ENCODE data around the gene ZFPL1.
"Not testable (repeated sequence)": the region's sequence is repeated elsewhere in the genome, so short reads cannot be mapped to it uniquely, and the experiment has no call there.

The ZFPL1 gene

DNA sequence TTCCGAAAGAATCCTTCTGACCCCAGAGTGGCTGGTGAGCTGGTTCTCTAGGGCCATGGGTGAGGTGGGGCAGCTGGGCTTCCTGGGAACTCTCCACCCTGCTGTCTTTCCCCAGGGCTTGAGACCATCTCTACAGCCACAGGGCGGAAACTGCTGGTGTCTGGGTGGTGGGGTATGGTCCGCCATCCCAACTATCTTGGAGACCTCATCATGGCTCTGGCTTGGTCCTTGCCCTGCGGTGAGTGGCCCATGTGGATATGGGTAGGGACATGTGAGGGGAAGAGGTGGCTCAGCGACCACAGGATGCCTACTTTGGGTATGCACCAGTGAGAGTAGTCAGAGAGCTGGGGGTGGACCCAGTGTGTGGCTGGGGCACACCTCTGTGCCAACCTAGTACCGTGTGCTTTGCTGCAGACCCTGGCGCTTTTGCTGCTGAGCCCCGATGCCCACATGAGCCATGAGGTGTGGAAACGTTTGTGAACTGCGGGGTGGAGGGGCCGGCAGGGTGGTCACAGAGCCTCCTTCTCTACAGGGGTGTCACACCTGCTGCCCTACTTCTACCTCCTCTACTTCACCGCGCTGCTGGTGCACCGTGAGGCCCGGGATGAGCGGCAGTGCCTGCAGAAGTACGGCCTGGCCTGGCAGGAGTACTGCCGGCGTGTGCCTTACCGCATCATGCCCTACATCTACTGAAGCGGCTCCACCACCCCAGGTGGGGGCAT is 31.5 kb downstream of the ZFPL1 start:
- no peak for DNase-seq

DNA sequence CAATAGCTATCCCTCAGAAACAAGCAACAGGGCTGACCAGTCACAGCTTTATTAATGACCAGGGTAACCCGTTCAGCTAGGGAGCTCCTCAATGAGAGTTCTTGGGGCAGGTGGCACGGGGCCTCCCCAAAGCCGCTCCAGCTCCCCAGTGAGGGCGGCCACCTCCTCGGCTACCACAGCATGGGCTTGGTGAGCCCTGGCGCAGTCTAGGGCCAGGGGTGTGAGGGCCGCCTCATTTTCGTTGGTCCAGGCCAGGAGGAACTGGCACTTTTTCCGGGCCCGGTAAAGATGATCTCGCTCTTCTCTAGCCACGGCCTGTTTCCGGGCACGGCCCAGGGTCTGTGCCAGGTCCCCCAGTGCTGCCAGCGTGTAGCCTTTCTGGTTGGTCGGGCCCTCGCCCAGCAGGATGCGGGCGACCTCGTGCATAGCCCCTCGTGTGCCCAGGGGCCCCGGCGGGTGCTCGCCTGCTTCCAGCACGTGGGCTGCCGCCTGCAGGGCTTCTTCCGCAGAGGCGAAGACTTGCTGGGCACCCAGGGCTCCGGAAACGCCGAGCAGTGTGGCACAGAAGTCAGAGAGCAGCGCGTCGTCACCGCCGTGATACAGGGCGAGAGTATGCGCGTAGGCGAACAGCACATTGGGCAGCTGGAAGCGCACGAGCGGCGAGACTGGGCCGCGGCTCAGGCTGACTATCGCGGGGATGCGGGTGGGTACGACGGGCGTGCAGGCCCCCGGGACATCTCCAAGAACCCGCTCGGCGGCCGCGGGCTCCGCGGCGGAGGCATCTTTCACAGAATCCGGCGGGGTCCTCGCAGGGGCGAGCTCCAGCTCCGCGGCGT is 32.6 kb downstream of the ZFPL1 start:
- DNase-seq = no peak

DNA sequence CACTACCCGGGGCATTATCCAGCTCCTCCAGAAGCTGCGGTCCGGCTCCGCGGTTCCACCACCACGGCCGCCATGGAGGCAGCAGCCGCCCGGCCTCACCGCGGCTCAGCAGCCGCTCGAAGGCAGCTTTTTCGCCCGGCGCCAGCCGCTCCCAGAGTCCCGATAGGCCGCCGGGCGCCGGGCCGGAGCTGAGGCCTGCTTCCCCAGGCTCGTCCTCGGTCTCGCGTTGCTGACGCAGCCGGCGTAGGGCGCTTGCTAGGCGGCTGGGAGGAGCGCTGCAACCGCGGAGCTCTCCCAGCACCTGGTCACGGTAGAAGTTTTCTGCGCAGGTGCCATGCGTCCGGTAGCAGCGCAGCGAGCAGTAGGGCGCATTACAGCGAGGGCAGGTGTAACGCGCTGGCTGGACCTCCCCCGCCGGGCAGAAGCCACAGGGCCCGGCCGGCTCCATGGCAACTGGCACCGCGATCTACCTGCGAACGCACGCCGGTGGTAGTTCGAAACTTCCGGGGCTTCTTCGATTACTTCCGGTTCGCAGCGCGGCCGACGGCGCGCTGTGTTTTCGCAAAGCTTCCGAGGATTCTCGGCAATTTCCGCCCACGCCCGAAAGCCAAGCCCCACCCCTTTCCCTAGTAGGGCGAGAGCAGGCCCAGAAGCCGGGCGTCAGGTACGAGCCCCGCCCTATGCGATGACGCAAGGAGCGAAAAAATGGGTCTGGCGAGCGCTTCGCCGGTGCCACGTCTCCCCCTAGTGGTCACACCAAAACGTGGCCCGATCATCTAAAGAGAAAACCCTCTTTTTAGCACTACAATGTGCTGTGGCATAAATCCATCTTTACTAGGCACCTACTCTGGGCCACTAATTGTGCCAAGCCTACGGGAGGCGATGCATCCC is 33.4 kb downstream of the ZFPL1 start, which contains the start of gene ZNHIT2:
Gene ZNHIT2, minus strand, starts transcription at position 496 of the 891 bp plus-strand sequence. Its CDS starts 48 bp downstream, at position 448.
- peak; percentile 99 for DNase-seq

DNA sequence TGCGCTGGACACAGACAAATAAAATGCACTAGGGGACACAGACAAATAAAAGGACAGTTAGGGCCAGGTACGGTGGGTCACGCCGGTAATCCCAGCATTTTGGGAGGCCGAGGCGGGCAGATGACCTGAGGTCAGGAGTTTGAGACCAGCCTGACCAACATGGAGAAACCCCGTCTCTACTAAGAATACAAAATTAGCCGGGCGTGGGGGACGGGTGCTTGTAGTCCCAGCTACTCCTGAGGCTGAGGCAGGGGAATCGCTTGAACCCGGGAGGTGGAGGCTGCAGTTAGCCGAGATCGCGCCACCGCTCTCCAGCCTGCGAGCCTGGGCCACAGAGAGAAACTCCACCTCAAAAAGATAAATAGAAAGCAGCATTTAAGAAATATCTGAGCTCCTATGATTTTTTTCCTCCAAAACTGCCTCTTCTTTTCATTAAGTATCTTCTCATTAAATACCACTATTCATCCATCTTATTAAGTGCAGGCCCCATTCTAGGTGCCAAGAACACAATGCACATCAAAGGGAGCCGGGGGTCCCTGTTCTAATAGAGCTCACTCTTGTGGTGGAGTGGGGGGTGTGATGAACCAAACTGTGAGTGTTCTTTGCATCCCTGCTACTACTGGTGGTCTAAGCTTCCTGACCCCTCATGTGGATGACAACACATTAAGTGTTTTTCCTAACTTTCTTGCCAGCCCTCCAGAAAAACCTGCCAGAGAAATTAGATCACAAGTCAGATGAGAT is 34.2 kb downstream of the ZFPL1 start:
- DNase-seq = no peak

DNA sequence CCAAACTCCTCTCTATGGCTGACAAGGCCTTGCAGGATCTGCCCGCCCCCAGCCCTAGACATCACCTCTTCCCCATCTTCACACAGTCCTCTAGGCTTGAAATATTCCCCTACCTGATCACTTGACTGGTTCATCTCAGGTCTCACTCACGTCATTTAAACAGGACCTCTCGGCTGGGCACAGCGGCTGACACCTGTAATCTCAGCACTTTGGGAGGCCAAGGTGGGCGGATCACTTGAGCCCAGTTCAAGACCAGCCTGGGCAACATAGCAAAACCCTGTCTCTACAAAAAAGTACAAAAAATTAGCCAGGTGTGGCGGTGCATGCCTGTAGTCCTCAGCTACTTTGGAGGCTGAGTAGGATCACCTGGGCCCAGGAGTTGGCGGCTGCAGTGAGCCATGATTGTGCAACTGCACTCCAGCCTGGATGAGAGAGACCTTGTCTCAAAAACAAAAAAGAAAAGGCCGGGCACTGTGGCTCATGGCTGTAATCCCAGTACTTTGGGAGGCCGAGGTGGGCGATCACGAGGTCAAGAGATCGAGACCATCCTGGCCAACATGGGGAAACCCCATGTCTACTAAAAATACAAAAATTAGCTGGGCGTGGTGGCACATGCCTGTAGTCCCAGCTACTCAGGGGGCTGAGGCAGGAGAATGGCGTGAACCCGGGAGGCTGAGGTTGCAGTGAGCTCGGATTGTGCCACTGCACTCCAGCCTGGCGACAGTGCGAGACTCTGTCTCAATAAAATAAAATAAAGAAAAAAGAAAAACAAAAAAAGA is 35.1 kb downstream of the ZFPL1 start:
- DNase-seq = not testable (repeated sequence)

DNA sequence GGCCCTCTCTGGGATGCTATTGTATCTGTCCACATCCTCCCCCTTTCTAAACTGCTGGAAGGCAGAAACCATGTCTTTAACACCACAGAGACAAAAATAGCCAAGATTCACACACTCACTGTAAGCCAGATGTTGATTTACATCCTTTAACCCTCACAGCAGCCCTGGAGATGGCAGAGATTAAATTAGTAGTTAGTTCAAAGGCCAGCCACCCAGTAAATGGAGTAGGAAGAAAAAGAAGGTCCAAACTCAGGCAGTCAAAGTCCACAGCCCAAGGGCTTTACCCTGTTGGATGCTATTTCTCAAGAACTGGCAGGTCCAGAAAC is 35.6 kb downstream of the ZFPL1 start:
- no peak for DNase-seq

DNA sequence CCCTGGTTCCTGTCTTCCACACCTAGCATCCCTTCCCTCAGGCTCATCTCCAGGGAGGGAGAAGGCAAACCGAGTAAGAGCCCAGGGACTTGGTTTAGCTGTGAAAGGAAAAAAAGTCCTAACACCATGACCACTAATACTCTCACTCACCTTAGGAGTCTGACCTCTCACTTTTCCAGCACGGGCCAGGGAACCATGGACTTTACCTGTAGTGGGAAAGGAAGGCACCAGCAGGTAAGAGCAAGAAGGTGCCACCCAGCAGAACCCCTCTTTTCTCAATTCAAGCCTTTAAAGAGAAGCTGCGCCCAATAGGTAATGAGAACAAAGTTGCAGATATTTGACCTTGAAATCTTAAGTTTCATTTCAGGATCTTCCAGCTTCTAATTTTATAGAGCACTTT is 36.8 kb downstream of the ZFPL1 start:
- no peak for DNase-seq

DNA sequence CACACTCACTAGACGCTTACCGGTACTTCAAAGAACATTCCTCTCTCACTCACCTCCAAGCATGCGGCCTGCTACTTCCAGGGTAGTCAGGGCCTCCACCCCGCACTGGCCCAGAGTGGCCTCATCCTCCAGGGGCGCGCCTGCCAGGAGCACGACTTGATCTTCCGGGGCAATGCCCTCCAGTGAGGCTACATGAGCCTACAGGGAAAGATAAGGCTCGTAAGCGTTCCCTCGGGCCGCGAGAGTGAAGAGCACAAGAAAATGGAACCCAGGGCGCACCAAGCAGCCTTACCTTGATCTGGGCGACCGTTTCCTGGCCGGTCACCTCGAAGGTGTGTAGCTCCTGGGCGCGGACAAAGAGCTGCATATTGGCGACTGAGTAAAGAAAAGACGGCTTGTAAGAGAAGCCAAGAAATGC is 37.4 kb downstream of the ZFPL1 start:
- DNase-seq = no peak

DNA sequence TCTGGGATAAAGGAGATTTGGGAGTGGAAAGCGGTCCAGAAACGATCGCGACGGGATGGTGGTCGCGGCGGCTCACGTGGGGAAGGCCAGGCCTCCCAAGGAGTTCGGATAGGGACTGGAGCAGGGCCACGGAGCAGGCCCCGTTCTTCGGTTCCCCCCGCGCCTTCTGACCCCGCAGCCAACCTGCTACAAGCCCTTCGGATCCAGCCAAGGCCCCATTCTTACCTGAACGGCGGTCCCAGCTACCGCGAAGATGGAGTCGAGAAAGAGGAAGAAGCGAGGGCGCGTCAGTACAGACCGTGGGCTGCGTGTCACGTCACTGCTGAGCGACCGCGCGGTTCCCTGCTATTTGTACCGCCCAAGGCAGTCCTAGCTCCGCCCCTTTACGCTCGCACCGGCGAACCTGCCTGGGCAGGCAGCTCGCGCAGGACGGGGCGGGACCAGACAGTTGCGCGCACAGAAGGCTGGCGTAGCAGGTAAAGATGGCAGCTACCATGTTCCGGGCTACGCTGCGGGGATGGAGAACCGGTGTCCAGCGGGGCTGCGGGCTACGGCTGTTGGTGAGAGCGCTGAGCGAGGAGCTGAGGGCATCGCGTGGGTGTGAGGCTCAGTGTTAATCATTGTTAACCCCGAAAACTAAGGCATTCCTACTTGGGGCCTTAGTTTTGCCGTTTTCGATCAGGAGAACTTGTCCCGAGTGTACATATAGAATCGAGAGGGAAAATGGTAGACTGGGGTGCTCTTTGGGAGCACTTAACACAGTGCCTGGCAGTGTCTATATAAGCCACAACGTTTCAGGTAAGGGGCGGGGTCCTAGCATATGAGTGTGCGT is 38.1 kb downstream of the ZFPL1 start, which contains the start of the genes FAU and MRPL49:
Gene FAU, minus strand, starts transcription at position 270 of the 832 bp plus-strand sequence. CDS start 321 bp downstream, outside the sequence.
Gene MRPL49, plus strand, starts transcription at position 457 of the 832 bp plus-strand sequence. Its CDS starts 26 bp downstream, at position 483.
- DNase-seq = peak; percentile 97

DNA sequence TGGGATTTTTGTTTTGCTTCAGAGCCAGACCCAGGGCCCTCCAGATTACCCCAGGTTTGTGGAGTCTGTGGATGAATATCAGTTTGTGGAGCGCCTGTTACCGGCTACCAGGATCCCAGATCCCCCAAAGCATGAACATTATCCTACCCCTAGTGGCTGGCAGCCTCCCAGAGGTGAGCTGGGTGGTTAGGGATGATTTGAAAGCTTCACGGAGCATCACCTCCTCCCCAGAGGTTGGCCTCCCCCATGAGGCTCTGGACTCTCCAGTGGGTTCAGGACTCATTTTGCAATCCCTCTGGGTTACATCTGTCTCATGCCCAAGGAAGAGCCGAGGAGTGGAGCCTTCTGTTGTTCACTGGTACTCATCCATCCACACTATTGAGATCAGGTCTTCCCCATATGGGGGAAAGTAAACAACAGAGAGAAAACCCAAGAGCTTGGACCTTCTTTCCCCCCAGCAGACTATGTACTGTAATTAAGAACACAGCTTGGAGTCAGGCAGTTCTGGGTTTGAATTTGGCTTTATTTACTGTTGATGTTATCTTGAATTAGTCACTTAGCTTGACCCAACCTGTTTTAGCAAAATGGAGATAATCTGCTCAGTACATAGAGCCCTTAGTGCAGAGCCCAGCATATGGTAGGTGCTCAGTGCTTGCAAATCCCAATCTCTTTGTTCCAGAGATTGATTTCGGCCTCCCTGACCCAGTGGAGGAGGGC is 40.6 kb downstream of the ZFPL1 start:
- no peak for DNase-seq

DNA sequence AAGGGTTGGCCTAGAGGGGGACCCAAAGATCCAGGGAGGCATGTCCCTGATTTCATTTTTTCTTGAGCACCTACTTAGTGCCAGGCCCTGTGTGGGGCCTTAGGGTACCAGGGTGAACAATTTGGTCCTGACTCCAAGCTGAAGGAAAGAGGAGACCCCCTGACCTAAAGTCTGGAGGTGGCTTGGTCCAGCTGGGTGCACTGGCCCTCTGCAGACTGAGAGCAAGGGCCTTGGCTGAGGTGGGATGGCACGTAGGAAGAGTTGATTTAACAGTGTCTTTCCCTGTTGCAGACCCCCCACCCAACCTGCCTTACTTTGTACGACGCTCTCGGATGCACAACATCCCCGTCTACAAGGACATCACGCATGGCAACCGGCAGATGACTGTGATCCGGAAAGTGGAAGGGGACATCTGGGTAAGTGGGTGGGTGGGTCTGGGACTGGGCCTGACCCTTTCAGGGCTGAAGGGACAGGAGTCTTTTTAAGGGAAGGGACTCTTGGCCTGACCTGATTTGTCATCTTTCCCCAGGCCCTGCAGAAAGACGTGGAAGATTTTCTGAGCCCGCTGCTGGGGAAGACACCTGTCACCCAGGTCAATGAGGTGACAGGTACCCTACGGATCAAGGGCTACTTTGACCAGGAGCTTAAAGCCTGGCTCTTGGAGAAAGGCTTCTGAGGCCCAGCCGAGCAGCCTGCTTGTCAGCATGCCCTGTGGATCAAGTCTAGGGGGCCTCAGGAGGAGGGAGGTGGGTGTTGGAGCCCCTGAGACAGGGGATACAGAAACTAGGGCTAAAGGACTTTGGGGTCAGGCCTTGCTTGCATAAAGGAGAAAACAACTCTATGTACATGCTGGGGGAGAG is 41.4 kb downstream of the ZFPL1 start:
- DNase-seq = no peak

DNA sequence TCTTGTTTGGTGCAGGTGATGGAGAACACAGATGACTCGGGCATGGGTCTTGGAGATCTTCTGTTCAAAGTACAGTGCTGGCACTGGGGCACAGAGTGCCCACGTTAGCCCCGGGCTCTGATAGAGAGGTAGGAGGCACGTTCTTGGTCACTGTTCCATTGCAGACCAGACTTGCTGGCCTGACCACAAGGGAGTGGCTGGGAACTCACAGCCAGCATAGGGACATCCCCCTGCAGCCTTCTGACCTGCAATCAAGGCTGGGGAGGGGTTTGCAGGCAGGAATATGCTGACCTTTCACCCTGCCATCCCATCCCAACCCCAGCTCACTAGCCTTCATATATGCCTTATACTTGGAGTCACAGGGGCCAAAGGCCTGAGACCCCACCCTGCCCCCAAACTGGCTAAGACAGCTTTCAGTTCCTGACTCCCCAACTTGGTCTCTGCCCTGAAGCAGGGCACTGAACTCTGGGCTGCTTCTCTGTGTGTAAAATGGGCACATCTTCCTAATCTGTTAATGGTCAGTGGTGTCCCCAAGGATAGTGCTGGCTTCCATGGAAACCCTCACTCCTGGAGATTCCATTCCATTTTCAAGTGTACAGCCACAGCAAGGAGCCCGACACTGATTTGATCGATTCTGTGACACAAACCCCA is 42.7 kb downstream of the ZFPL1 start:
- DNase-seq = no peak

DNA sequence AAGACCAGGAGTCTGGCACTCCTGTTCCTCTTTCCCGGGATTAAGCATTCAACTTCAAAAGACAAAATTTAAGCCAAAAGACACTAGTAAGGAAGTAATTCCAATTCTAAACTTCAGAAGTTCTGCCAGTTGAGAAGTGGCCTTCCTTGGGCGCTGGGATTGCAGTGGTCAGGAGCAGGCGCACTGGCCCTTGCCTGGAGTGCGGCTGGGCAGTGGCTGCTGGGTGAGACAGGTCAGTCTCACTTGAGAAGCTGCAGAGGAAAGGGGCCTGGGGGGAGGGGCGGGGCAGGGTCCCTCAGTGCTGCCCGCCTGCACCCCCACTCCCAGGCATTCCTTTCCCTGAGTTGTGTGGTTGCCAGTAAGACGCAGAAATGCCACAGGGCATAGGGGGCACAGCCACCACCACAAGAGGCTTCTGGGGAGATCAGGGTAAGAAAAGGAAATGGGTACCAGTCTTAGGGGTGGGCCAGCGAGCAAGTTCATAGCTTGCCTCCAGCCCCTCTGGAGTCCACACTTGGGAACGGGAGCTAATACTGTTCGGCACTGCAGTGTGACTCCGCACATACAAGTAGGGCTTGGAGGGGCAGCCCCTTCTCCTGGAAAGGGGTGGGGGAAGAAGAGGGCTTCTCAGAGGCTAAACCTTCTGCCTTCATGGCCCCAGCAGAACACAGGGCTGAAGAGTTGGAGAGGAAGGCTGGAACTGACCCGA is 43.6 kb downstream of the ZFPL1 start:
- peak; percentile 18 for DNase-seq

DNA sequence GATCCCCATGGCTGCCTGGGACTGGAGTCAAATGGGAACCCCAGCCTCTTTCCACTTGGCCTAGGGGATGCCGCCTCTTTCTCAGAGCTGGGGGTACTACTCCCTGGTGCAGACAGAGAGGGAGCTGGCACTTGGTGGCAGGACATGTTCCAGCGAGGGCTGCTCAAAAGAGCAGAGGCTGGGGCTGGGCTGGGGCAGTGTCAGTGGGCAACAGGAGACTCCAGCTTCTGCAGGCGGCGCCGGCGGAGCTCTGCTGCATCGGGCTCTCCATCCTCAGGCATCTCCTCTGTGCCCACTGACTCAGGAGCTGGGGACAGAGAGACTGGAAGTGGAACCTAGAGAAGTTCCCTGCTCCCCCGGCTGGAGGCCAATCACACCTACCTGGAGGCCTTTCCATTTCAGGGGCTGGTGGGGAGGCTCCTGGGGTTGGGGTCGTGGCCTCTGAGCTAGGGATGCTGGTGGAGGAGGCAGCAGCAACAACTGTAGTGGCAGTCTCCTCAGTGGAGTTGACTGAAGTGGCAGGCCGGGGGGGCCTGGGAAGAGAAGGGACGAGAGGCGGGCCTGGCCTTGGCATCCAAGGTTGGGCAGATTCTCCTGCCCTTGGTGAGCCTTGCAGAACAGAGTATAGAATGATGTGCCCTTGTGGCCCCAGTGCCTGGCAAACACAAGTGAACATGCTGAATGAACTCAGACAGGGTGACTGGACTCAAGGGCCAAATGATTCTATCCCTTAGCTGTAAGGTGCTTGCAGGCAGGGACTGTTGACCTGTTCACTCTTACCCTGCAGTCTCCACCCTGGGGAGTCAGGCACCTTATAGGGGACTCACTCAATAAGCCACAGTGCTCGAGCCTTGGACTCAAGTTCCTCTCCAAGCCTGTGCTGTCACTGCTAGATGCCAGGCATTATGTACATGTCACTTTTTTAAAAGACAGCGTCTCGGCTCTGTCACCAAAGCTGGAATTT is 44.4 kb downstream of the ZFPL1 start:
- DNase-seq = peak; percentile 18

DNA sequence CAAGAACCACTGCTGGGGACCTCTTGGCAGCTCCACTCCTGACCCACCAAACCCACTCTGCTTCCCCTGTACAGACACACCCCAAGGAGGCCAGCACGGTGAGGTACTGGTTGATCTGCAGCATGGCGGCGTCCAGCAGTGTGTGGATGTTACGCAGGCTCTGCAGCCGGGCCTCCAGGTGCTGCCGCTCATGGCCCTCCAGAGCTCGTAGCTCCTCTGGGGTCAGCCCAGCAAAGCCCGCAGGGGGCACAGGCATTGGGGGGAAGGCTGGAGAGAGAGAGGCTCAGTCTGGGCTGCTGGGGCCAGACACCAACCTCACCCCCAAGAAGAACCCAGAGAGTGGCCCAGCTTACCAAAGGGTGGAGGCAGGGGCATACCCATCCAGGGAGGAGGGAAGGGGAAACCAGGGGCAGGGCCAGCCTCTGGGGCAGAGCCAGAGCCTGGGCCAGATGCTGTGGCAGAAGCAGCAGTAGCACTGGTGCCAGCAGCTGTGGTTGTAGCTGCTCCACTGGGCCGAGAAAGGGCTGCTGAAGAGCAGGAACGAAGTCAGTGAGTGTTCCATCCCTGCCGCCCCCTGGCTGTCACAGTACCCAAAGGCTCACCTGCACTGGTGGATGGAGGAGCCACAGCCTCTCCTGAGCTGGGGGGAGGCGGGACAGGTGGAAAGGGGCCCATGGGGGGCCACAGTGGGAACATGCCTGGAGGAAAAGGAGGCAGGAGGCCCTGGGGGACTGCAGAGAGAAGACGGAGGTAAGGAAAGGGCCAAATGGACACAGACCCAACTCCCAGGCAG is 45.8 kb downstream of the ZFPL1 start:
- DNase-seq = peak; percentile 18

Data from activated T-cell treated with anti-CD3 and anti-CD28 coated beads, Interleukin-2, amount 50 U/mL, for 1 hour (primary cell).